H9 (cell line): ENCODE measurements around the gene PPT1. TPM values are rescaled to one million over a fixed set of nuclear protein-coding genes. Genes with fewer than 3 reads are reported as not detected.

ENCODE experiments used
- DNase-seq: peaks from one replicate; pipeline ENCODE4 v3.0.0-alpha.2; 2017
- H2AFZ ChIP-seq: one replicate; pipeline ENCODE4 v1.6.1; 2013; ENCODE audit warnings: mild to moderate bottlenecking, low read length, control low read depth, moderate library complexity
- H2AK5ac ChIP-seq: 2 replicates; pipeline ENCODE4 v1.6.1; 2013; ENCODE audit warnings: low read length, control low read depth, mixed read lengths; ENCODE audit not compliant: insufficient read length
- H2BK120ac ChIP-seq: one replicate; pipeline ENCODE4 v1.6.1; 2013; ENCODE audit warnings: low read depth, mild to moderate bottlenecking, low read length, control low read depth, inconsistent platforms; ENCODE audit not compliant: poor library complexity, severe bottlenecking
- H2BK12ac ChIP-seq: 2 replicates; pipeline ENCODE4 v1.6.1; 2013; ENCODE audit warnings: low read length, control low read depth, mixed read lengths, low read depth; ENCODE audit not compliant: insufficient read length
- H2BK15ac ChIP-seq: 2 replicates; pipeline ENCODE4 v1.6.1; 2013; ENCODE audit warnings: low read depth, low read length, control low read depth
- H2BK20ac ChIP-seq: one replicate; pipeline ENCODE4 v1.6.1; 2013; ENCODE audit warnings: low read depth, mild to moderate bottlenecking, low read length, control low read depth, inconsistent platforms; ENCODE audit not compliant: poor library complexity, severe bottlenecking
- H2BK5ac ChIP-seq: 2 replicates; pipeline ENCODE4 v1.6.1; 2013; ENCODE audit warnings: low read length, control low read depth, mixed read lengths; ENCODE audit not compliant: insufficient read length
- H3K14ac ChIP-seq: 2 replicates; pipeline ENCODE4 v1.6.1; 2013; ENCODE audit warnings: low read length, control low read depth; ENCODE audit not compliant: insufficient read depth
- H3K18ac ChIP-seq: 2 replicates; pipeline ENCODE4 v1.6.1; 2013; ENCODE audit warnings: low read depth, mild to moderate bottlenecking, mixed read lengths, low read length, control low read depth; ENCODE audit not compliant: insufficient read length
- H3K23ac ChIP-seq: 2 replicates; pipeline ENCODE4 v1.6.1; 2013; ENCODE audit warnings: low read length, control low read depth, mixed read lengths, low read depth; ENCODE audit not compliant: insufficient read length
- H3K23me2 ChIP-seq: 2 replicates; pipeline ENCODE4 v1.6.1; 2013; ENCODE audit warnings: low read depth, mild to moderate bottlenecking, mixed read lengths, low read length, control low read depth; ENCODE audit not compliant: insufficient read length, poor library complexity, severe bottlenecking
- H3K27ac ChIP-seq: 2 replicates; pipeline ENCODE4 v1.5.1; 2013; ENCODE audit warnings: low read length, control low read depth, mixed read lengths, low read depth; ENCODE audit not compliant: insufficient read length
- H3K27me3 ChIP-seq: 2 replicates; pipeline ENCODE4 v1.6.1; 2013; ENCODE audit warnings: low read length, control low read depth, inconsistent platforms; ENCODE audit not compliant: insufficient read depth
- H3K4ac ChIP-seq: 2 replicates; pipeline ENCODE4 v1.6.1; 2013; ENCODE audit warnings: low read depth, mild to moderate bottlenecking, control low read depth, inconsistent platforms, low read length, moderate library complexity
- H3K4me1 ChIP-seq: 2 replicates; pipeline ENCODE4 v1.6.1; 2013; ENCODE audit warnings: low read length, control low read depth, inconsistent platforms; ENCODE audit not compliant: insufficient read depth
- H3K4me2 ChIP-seq: 2 replicates; pipeline ENCODE4 v1.6.1; 2013; ENCODE audit warnings: low read length, control low read depth, mixed read lengths; ENCODE audit not compliant: insufficient read length, insufficient read depth
- H3K56ac ChIP-seq: 2 replicates; pipeline ENCODE4 v1.6.1; 2013; ENCODE audit warnings: low read depth, mild to moderate bottlenecking, mixed read lengths, low read length, control low read depth; ENCODE audit not compliant: insufficient read length
- H3K79me1 ChIP-seq: 2 replicates; pipeline ENCODE4 v1.6.1; 2013; ENCODE audit warnings: low read depth, mild to moderate bottlenecking, moderate library complexity, low read length, control low read depth, inconsistent platforms; ENCODE audit not compliant: insufficient read depth, poor library complexity, severe bottlenecking
- H3K79me2 ChIP-seq: 2 replicates; pipeline ENCODE4 v1.6.1; 2013; ENCODE audit warnings: low read length, control low read depth, inconsistent platforms; ENCODE audit not compliant: insufficient read depth
- H3K9ac ChIP-seq: 2 replicates; pipeline ENCODE4 v1.6.1; 2013; ENCODE audit warnings: low read length, control low read depth, mixed read lengths; ENCODE audit not compliant: insufficient read length; ENCODE audit errors: extremely low read depth
- H3K9me3 ChIP-seq: one replicate; pipeline ENCODE4 v1.6.1; 2013; ENCODE audit warnings: low read depth, low read length, inconsistent platforms; ENCODE audit not compliant: control insufficient read depth
- H3T11ph ChIP-seq: one replicate; pipeline ENCODE4 v1.6.1; 2013; ENCODE audit warnings: mild to moderate bottlenecking, low read length, control low read depth, inconsistent platforms
- H4K20me1 ChIP-seq: one replicate; pipeline ENCODE4 v1.6.1; 2013; ENCODE audit not compliant: control insufficient read depth, insufficient read length, insufficient read depth
- H4K5ac ChIP-seq: 2 replicates; pipeline ENCODE4 v1.6.1; 2013; ENCODE audit warnings: low read depth, mild to moderate bottlenecking, mixed read lengths, low read length, control low read depth; ENCODE audit not compliant: insufficient read length
- H4K8ac ChIP-seq: replicated peaks from 2 replicates; pipeline ENCODE4 v1.6.1; 2013; ENCODE audit warnings: low read length, control low read depth, mixed read lengths, low read depth; ENCODE audit not compliant: insufficient read length
- H4K91ac ChIP-seq: 2 replicates; pipeline ENCODE4 v1.6.1; 2013; ENCODE audit warnings: low read depth, mild to moderate bottlenecking, moderate library complexity, mixed read lengths, low read length, control low read depth; ENCODE audit not compliant: insufficient read length
- H3K27ac Mint-ChIP-seq, 3 experiments: 2 replicates in 2 of 3; 3 replicates in 1 of 3; pipeline ENCODE4 v1.8.0; 2020 to 2021; ENCODE audit warnings: mixed read lengths in 3 of 3, mild to moderate bottlenecking in 1 of 3, moderate library complexity in 1 of 3
- H3K27me3 Mint-ChIP-seq: 2 replicates; pipeline ENCODE4 v1.8.0; 2021; ENCODE audit warnings: low read depth, mild to moderate bottlenecking, moderate library complexity, mixed read lengths
- H3K36me3 Mint-ChIP-seq, 3 experiments: 2 replicates in 2 of 3; 3 replicates in 1 of 3; pipeline ENCODE4 v1.8.0; 2020 to 2021; ENCODE audit warnings: low read depth in 3 of 3, mixed read lengths in 3 of 3; ENCODE audit not compliant: insufficient read depth in 1 of 3
- H3K4me1 Mint-ChIP-seq, 2 experiments: 2 replicates each; pipeline ENCODE4 v1.8.0; 2020; ENCODE audit warnings: mixed read lengths in 2 of 2
- H3K4me3 Mint-ChIP-seq, 2 experiments: 2 replicates in 1 of 2; 3 replicates in 1 of 2; pipeline ENCODE4 v1.8.0; 2020 to 2021; ENCODE audit warnings: mild to moderate bottlenecking in 2 of 2, mixed read lengths in 2 of 2, moderate library complexity in 1 of 2
- H3K9me3 Mint-ChIP-seq, 2 experiments: 2 replicates in 1 of 2; 3 replicates in 1 of 2; pipeline ENCODE4 v1.8.0; 2020; ENCODE audit warnings: mild to moderate bottlenecking in 2 of 2, mixed read lengths in 2 of 2, moderate library complexity in 1 of 2
- CTCF ChIP-seq: fragments of 200-600 bp; sonication (generic); conservative IDR thresholded peaks from 3 replicates; pipeline ENCODE4 v1.8.0; 2021; ENCODE audit warnings: antibody characterized with exemption, mild to moderate bottlenecking
- WGBS: extraction: QIAGEN DNeasy Blood & Tissue Kit; methylation state at CpG from one replicate; pipeline ENCODE4 v1.1.7; 2013; ENCODE audit warnings: missing lambda C conversion rate, low lambda C conversion rate, mixed read lengths; ENCODE audit not compliant: insufficient read length; ENCODE audit errors: extremely low coverage; 5-methylcytosine and 5-hydroxymethylcytosine counted together
- total RNA-seq: library from RNA; stranded (reverse); gene quantifications from 2 replicates; pipeline ENCODE4 v1.2.1, GENCODE V29; 2021

PPT1 gene
- total RNA-seq, 1 experiment from 2014 or later: 109 TPM

GRCh38 chr1:40039245-40039756 lies 57.8 kb downstream of the PPT1 start:
- peak overlapping the region; percentile 72 to 100 (median 98) for H3K27ac Mint-ChIP-seq
- no peak; the same call in 2 of the 3 replicates for TF ChIP-seq CTCF
- peak overlapping the region; percentile 23 for H2BK5ac ChIP-seq
- no peaks in the 10 kb centered on the region for H4K20me1 ChIP-seq
- peaks cover 13 to 26% (median 17%) of the 10 kb centered on the region in 3 experiments for H3K36me3 Mint-ChIP-seq
- H3K18ac ChIP-seq: peak overlapping the region; percentile 98
- peaks cover 8% of the 10 kb centered on the region for H3K79me1 ChIP-seq
- H3K4me1 ChIP-seq: no peaks in the 10 kb centered on the region; the same call in none of the 2 replicates
- peaks cover 15 to 23% of the 10 kb centered on the region in 2 experiments for H3K4me1 Mint-ChIP-seq
- WGBS: no CpG with 5 or more reads among the region's 10 CpGs
- no peaks in the 10 kb centered on the region for H3K27me3 Mint-ChIP-seq
- no peaks in the 10 kb centered on the region for H3K9me3 ChIP-seq
- peak overlapping the region; percentile 87 for H3K9ac ChIP-seq
- peak overlapping the region; percentile 90 for H3K4me2 ChIP-seq
- peak overlapping the region; percentile 69 for H2BK12ac ChIP-seq
- H2BK20ac ChIP-seq: no peak overlapping the region
- peak overlapping the region; percentile 94 to 97 for H3K4me3 Mint-ChIP-seq
- peak overlapping the region; percentile 98 for H3K14ac ChIP-seq
- H3K9me3 Mint-ChIP-seq: no peaks in the 10 kb centered on the region
- no peak overlapping the region for H3K23ac ChIP-seq
- H2AFZ ChIP-seq: no peak overlapping the region
- H2BK15ac ChIP-seq: no peak overlapping the region
- peak overlapping the region; percentile 89 for H3T11ph ChIP-seq
- peak overlapping the region; percentile 18 for H4K5ac ChIP-seq
- no peak overlapping the region for H4K91ac ChIP-seq
- H3K27me3 ChIP-seq: no peaks in the 10 kb centered on the region
- DNase-seq: no peak
- peak overlapping the region; percentile 56; the same call in 1 of the 2 replicates for H3K4ac ChIP-seq
- H3K56ac ChIP-seq: no peak overlapping the region
- H3K79me2 ChIP-seq: peaks cover 22% of the 10 kb centered on the region
- H3K23me2 ChIP-seq: peaks cover 14% of the 10 kb centered on the region
- no peak overlapping the region for H2AK5ac ChIP-seq
- peak overlapping the region; percentile 42 for H2BK120ac ChIP-seq
- H3K27ac ChIP-seq: peak overlapping the region; percentile 60
- no peak overlapping the region for H4K8ac ChIP-seq
